Gastrocnemius medialis (tissue), 4 donors: ENCODE data around the gene MSI2. TPM values are rescaled to one million over a fixed set of nuclear protein-coding genes. Genes with fewer than 3 reads are reported as not detected.

Experiments used
- ATAC-seq, 2 donors: fragments of 150-250 bp; one replicate each; pipeline ENCODE4 v1.9.1; 2016
- DNase-seq, 2 donors: peaks; one replicate each; pipeline ENCODE4 v3.0.0-alpha.2; 2019
- H3K27ac ChIP-seq, 4 donors: fragments of 200-600 bp; sonication (generic); 1 replicate in 1 of 4; 2 replicates in 3 of 4; pipeline ENCODE4 v1.5.1; 2016 to 2018; ENCODE audit warnings: mild to moderate bottlenecking in 2 of 4, moderate library complexity in 1 of 4
- H3K27me3 ChIP-seq, 3 donors: fragments of 200-600 bp; sonication (generic) in 2 of 3; 1 replicate in 1 of 3; 2 replicates in 2 of 3; pipeline versions ENCODE4 v1.5.1 to v1.6.0; 2016 to 2019; ENCODE audit warnings: mild to moderate bottlenecking in 1 of 3, moderate library complexity in 1 of 3
- H3K36me3 ChIP-seq, 2 donors: fragments of 200-600 bp; sonication (generic) in 1 of 2; one replicate each; pipeline ENCODE4 v1.5.1; 2017 to 2018
- H3K4me1 ChIP-seq, 2 donors: fragments of 200-600 bp; sonication (generic) in 1 of 2; one replicate each; pipeline ENCODE4 v1.5.1; 2016 to 2017; ENCODE audit warnings: mild to moderate bottlenecking in 2 of 2
- H3K4me3 ChIP-seq, 4 donors: fragments of 200-600 bp; sonication (generic) in 3 of 4; 1 replicate in 1 of 4; 2 replicates in 3 of 4; pipeline ENCODE4 v1.5.1; 2016 to 2019; ENCODE audit warnings: mild to moderate bottlenecking in 2 of 4
- H3K9me3 ChIP-seq, 3 donors: fragments of 200-600 bp; sonication (generic) in 2 of 3; 1 replicate in 1 of 3; 2 replicates in 2 of 3; pipeline ENCODE4 v1.5.1; 2016 to 2019
- CTCF ChIP-seq, 5 experiments: fragments of 450-650 bp in 3 of 5; fragments of 200-600 bp in 2 of 5; sonication (generic) in 2 of 5; IDR thresholded peaks in 4 of 5; conservative IDR thresholded peaks in 1 of 5; 1 replicate in 4 of 5; 2 replicates in 1 of 5; pipeline ENCODE4 v1.5.1; 2016 to 2019; ENCODE audit warnings: antibody characterized with exemption in 5 of 5, mild to moderate bottlenecking in 3 of 5, moderate library complexity in 3 of 5
- POLR2A ChIP-seq, 2 donors: fragments of 450-650 bp; IDR thresholded peaks; one replicate each; pipeline ENCODE4 v1.6.1; 2017; ENCODE audit warnings: antibody characterized with exemption in 2 of 2, mild to moderate bottlenecking in 2 of 2, moderate library complexity in 2 of 2
- in situ Hi-C, 4 donors: fragments of 200-750 bp; cut with MboI; loops; one replicate each; pipeline versions ENCODE4 v1.15.0 to v1.8.0; 2017; ENCODE audit warnings: low sequenced_read_pairs in 4 of 4
- intact Hi-C: fragments of 100-400 bp; cut with DNase I; formaldehyde crosslinking; loops from one replicate; pipeline ENCODE4 v1.15.1; 2023; ENCODE audit warnings: low total_unique reads
- total RNA-seq, 4 donors: library from RNA; depleted of rRNA; stranded (reverse); fragments of >200 nt; gene quantifications; one replicate each; pipeline versions ENCODE4 v1.1.0 to v1.2.3, GENCODE V29; 2016

Gene MSI2
- total RNA-seq, 4 donors from 2014 or later, result 33.1 to 66.2 (median 48.5) TPM

GRCh38 chr17:57713140-57713539, 456.8 kb downstream of the MSI2 start:
- TF ChIP-seq CTCF (IDR thresholded peaks at IDR 0.05 in 4 of 5, conservative IDR thresholded peaks at IDR 0.05 in 1 of 5), result no peak
- TF ChIP-seq POLR2A (IDR thresholded peaks at IDR 0.05), result no peak
- Histone ChIP-seq H3K4me1 (peaks cover 3 to 4% of the 10 kb centered on the region in 2 donors), H3K36me3 (no peaks in the 10 kb centered on the region), H3K4me3 (no peak overlapping the region), H3K27me3 (no peaks in the 10 kb centered on the region), H3K27ac (no peak overlapping the region), H3K9me3 (no peaks in the 10 kb centered on the region)
- no peak for DNase-seq
- in situ Hi-C loops, result no loop called here
- intact Hi-C loops, result no loop called here
- ATAC-seq, result no peak

GRCh38 chr17:57714665-57715180, 458.4 kb downstream of the MSI2 start:
- Histone ChIP-seq H3K9me3 (no peaks in the 10 kb centered on the region), H3K27ac (no peak overlapping the region), H3K27me3 (no peaks in the 10 kb centered on the region), H3K36me3 (no peaks in the 10 kb centered on the region), H3K4me1 (no peaks in the 10 kb centered on the region), H3K4me3 (no peak overlapping the region)
- DNase-seq (no peak), ATAC-seq (no peak)
- TF ChIP-seq POLR2A (IDR thresholded peaks at IDR 0.05), result no peak
- no peak for TF ChIP-seq CTCF (IDR thresholded peaks at IDR 0.05 in 4 of 5, conservative IDR thresholded peaks at IDR 0.05 in 1 of 5)
- in situ Hi-C loops, result no loop called here
- intact Hi-C loops, result no loop called here

- no peak overlapping the region for H3K27ac ChIP-seq
- H3K9me3 ChIP-seq, result no peaks in the 10 kb centered on the region
- H3K4me1 ChIP-seq, result no peaks in the 10 kb centered on the region
- ATAC-seq, result no peak
- H3K27me3 ChIP-seq, result no peaks in the 10 kb centered on the region
- intact Hi-C loops (no loop called here), in situ Hi-C loops (no loop called here)
- TF ChIP-seq CTCF (IDR thresholded peaks at IDR 0.05 in 4 of 5, conservative IDR thresholded peaks at IDR 0.05 in 1 of 5) (no peak), POLR2A (IDR thresholded peaks at IDR 0.05) (no peak)
- no peaks in the 10 kb centered on the region for H3K36me3 ChIP-seq
- no peak overlapping the region for H3K4me3 ChIP-seq
- DNase-seq, result no peak
Observed at GRCh38 chr17:57715981-57716380, 459.7 kb downstream of the MSI2 start.

GRCh38 chr17:57718878-57719277, 462.6 kb downstream of the MSI2 start:
- no peak overlapping the region for H3K4me3 ChIP-seq
- no peak overlapping the region for H3K27ac ChIP-seq
- DNase-seq (no peak), ATAC-seq (no peak)
- intact Hi-C loops, result no loop called here
- in situ Hi-C loops, result no loop called here
- no peaks in the 10 kb centered on the region for H3K36me3 ChIP-seq
- no peaks in the 10 kb centered on the region for H3K27me3 ChIP-seq
- H3K9me3 ChIP-seq, result no peaks in the 10 kb centered on the region
- H3K4me1 ChIP-seq, result peaks cover 8% of the 10 kb centered on the region in 2 donors
- TF ChIP-seq POLR2A (IDR thresholded peaks at IDR 0.05), result no peak

GRCh38 chr17:57720386-57721035, 464.2 kb downstream of the MSI2 start:
- peaks cover 8% of the 10 kb centered on the region in 2 donors for H3K4me1 ChIP-seq
- no peaks in the 10 kb centered on the region for H3K9me3 ChIP-seq
- intact Hi-C loops (no loop called here), in situ Hi-C loops (no loop called here)
- no peaks in the 10 kb centered on the region for H3K27me3 ChIP-seq
- no peaks in the 10 kb centered on the region for H3K36me3 ChIP-seq
- H3K4me3 ChIP-seq, result no peak overlapping the region
- H3K27ac ChIP-seq, result no peak overlapping the region
- no peak for ATAC-seq
- no peak for DNase-seq
- TF ChIP-seq CTCF (IDR thresholded peaks at IDR 0.05 in 4 of 5, conservative IDR thresholded peaks at IDR 0.05 in 1 of 5) (no peak), POLR2A (IDR thresholded peaks at IDR 0.05) (no peak)
